Neural cell (in vitro differentiated cells): Measurements from ENCODE around the gene AMFR. TPM values are rescaled to one million over a fixed set of nuclear protein-coding genes. Genes with fewer than 3 reads are reported as not detected.

Experiments used
- H2AFZ ChIP-seq: fragments of 200-600, 300-800 bp; sonication (generic), shearing (Covaris generic); 2 replicates; pipeline ENCODE4 v1.6.0; 2014; ENCODE audit warnings: low read depth, mild to moderate bottlenecking, antibody characterized with exemption, low read length, moderate library complexity
- H3F3A ChIP-seq: fragments of 200-600 bp; shearing (Covaris generic); 2 replicates; pipeline ENCODE4 v1.6.1; 2016; ENCODE audit warnings: mild to moderate bottlenecking, moderate library complexity, mixed read lengths, antibody characterized with exemption, low read length; ENCODE audit not compliant: insufficient read depth, poor library complexity, severe bottlenecking
- H3K27ac ChIP-seq: fragments of 200-600, 300-800 bp; sonication (generic), shearing (Covaris generic); 2 replicates; pipeline ENCODE4 v1.5.1; 2014; ENCODE audit warnings: mild to moderate bottlenecking, low read length, moderate library complexity
- H3K27me3 ChIP-seq: fragments of 300-800, 200-600 bp; sonication (generic), shearing (Covaris generic); 2 replicates; pipeline ENCODE4 v1.6.0; 2014; ENCODE audit warnings: mild to moderate bottlenecking, low read depth, low read length, moderate library complexity; ENCODE audit not compliant: insufficient read depth
- H3K36me3 ChIP-seq: fragments of 300-800, 200-600 bp; sonication (generic), shearing (Covaris generic); 2 replicates; pipeline ENCODE4 v1.5.1; 2014; ENCODE audit warnings: mild to moderate bottlenecking, antibody characterized with exemption, low read length, moderate library complexity; ENCODE audit not compliant: insufficient read depth
- H3K4me2 ChIP-seq: fragments of 300-800, 200-600 bp; sonication (generic), shearing (Covaris generic); 2 replicates; pipeline ENCODE4 v1.6.0; 2014; ENCODE audit warnings: mild to moderate bottlenecking, low read length
- H3K4me3 ChIP-seq: fragments of 300-800, 200-600 bp; sonication (generic), shearing (Covaris generic); 2 replicates; pipeline ENCODE4 v1.5.1; 2014; ENCODE audit warnings: mild to moderate bottlenecking, low read length, moderate library complexity
- H3K79me2 ChIP-seq: fragments of 200-600 bp; shearing (Covaris generic); replicated peaks from 2 replicates; pipeline ENCODE4 v1.6.0; 2014; ENCODE audit warnings: mild to moderate bottlenecking, low read length, moderate library complexity; ENCODE audit not compliant: insufficient read depth
- H3K9ac ChIP-seq: fragments of 300-800, 200-600 bp; sonication (generic), shearing (Covaris generic); 2 replicates; pipeline ENCODE4 v1.6.1; 2016; ENCODE audit warnings: mild to moderate bottlenecking, low read length, mixed read lengths
- H3K9me2 ChIP-seq: fragments of 200-600 bp; shearing (Covaris generic); 2 replicates; pipeline ENCODE4 v1.6.1; 2016; ENCODE audit warnings: mild to moderate bottlenecking, low read length, mixed read lengths; ENCODE audit not compliant: insufficient read depth
- H3K9me3 ChIP-seq: fragments of 200-600, 300-800 bp; sonication (generic), shearing (Covaris generic); 2 replicates; pipeline ENCODE4 v1.6.1; 2016; ENCODE audit warnings: mild to moderate bottlenecking, mixed run types, low read length, moderate library complexity, mixed read lengths
- H4K20me1 ChIP-seq: fragments of 200-600 bp; shearing (Covaris generic); 2 replicates; pipeline ENCODE4 v1.6.1; 2016; ENCODE audit warnings: mild to moderate bottlenecking, mixed run types; ENCODE audit not compliant: insufficient read depth
- EP300 ChIP-seq: fragments of 450-650 bp; conservative IDR thresholded peaks from 2 replicates; pipeline ENCODE4 v1.6.1; 2014; ENCODE audit warnings: antibody characterized with exemption, mild to moderate bottlenecking, moderate library complexity; ENCODE audit not compliant: poor library complexity, severe bottlenecking
- EZH2 ChIP-seq: fragments of 200-600, 300-800 bp; shearing (Covaris generic), sonication (generic); IDR thresholded peaks from 2 replicates; pipeline ENCODE4 v1.6.1; 2014; ENCODE audit warnings: antibody characterized with exemption, low read length, borderline replicate concordance, mild to moderate bottlenecking; ENCODE audit not compliant: insufficient read depth, poor library complexity, severe bottlenecking
- MXI1 ChIP-seq: fragments of 450-650 bp; conservative IDR thresholded peaks from 2 replicates; pipeline ENCODE4 v1.6.1; 2014; ENCODE audit warnings: antibody characterized with exemption, mild to moderate bottlenecking; ENCODE audit not compliant: poor library complexity, severe bottlenecking
- POLR2AphosphoS5 ChIP-seq: IDR thresholded peaks from 2 replicates; pipeline ENCODE4 v1.6.1; 2012
- RAD21 ChIP-seq: fragments of 450-650 bp; conservative IDR thresholded peaks from 2 replicates; pipeline ENCODE4 v1.6.1; 2014; ENCODE audit warnings: antibody characterized with exemption, mild to moderate bottlenecking, moderate library complexity
- REST ChIP-seq: IDR thresholded peaks from 2 replicates; pipeline ENCODE4 v1.6.1; 2012; ENCODE audit warnings: borderline replicate concordance
- SMC3 ChIP-seq: fragments of 450-650 bp; conservative IDR thresholded peaks from 2 replicates; pipeline ENCODE4 v1.6.1; 2014; ENCODE audit warnings: antibody characterized with exemption, mild to moderate bottlenecking, moderate library complexity; ENCODE audit not compliant: poor library complexity
- TAF1 ChIP-seq: IDR thresholded peaks from 2 replicates; pipeline ENCODE4 v1.6.1; 2012; ENCODE audit warnings: low read depth
- polyA plus RNA-seq: library from polyadenylated mRNA; depleted of rRNA; stranded (reverse); fragments of >200 nt; gene quantifications from 2 replicates; pipeline ENCODE4 v1.2.3, GENCODE V29; 2014
- TF ChIP-seq, protein P1 (sequence below): fragments of 450-650 bp; IDR thresholded peaks from 2 replicates; pipeline ENCODE4 v1.5.1; 2014; ENCODE audit warnings: antibody characterized with exemption, mild to moderate bottlenecking, moderate library complexity; ENCODE audit not compliant: poor library complexity, severe bottlenecking

AMFR gene
- polyA plus RNA-seq, 1 donor from 2014 or later, result 101 TPM

DNA sequence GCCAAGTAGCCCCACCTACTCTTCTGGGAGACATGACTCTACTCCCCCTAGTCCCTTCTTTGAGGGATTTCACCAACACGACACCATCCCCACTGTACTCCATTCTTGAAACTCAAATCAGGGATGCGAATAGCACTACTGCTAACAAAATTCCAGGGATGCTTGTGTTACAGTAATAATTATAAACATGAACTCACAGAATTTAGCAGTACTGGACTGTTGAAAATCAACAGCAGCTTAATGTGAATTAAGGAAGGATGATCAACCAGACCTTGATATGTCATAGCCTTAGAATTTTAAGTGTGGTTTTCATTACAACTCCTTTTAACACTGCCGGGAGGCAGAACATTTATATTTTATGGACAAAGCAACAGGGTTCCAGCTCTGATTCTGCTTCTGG is 37.9 kb downstream of the AMFR start:
- no peak for TF ChIP-seq RAD21
- TF ChIP-seq REST, result no peak
- TF ChIP-seq, protein P1, sequence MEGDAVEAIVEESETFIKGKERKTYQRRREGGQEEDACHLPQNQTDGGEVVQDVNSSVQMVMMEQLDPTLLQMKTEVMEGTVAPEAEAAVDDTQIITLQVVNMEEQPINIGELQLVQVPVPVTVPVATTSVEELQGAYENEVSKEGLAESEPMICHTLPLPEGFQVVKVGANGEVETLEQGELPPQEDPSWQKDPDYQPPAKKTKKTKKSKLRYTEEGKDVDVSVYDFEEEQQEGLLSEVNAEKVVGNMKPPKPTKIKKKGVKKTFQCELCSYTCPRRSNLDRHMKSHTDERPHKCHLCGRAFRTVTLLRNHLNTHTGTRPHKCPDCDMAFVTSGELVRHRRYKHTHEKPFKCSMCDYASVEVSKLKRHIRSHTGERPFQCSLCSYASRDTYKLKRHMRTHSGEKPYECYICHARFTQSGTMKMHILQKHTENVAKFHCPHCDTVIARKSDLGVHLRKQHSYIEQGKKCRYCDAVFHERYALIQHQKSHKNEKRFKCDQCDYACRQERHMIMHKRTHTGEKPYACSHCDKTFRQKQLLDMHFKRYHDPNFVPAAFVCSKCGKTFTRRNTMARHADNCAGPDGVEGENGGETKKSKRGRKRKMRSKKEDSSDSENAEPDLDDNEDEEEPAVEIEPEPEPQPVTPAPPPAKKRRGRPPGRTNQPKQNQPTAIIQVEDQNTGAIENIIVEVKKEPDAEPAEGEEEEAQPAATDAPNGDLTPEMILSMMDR, result no peak
- TF ChIP-seq MXI1, result no peak
- no peak for TF ChIP-seq TAF1
- no peak for TF ChIP-seq EP300
- TF ChIP-seq POLR2AphosphoS5, result no peak
- no peak for TF ChIP-seq SMC3
- no peak for TF ChIP-seq EZH2
- no peak overlapping the region for H3K4me3 ChIP-seq
- H3K9me3 ChIP-seq, result no peaks in the 10 kb centered on the region
- no peak overlapping the region for H2AFZ ChIP-seq
- no peak overlapping the region for H3K4me2 ChIP-seq
- no peaks in the 10 kb centered on the region for H3K79me2 ChIP-seq
- no peaks in the 10 kb centered on the region for H3K27me3 ChIP-seq
- H3K9ac ChIP-seq, result no peak overlapping the region
- H3K27ac ChIP-seq, result no peak overlapping the region
- peaks cover 13% of the 10 kb centered on the region for H3K36me3 ChIP-seq
- H3K9me2 ChIP-seq, result no peaks in the 10 kb centered on the region
- H3F3A ChIP-seq, result no peaks in the 10 kb centered on the region
- no peaks in the 10 kb centered on the region for H4K20me1 ChIP-seq

GRCh38 chr16:56384074-56384721 is 41.1 kb downstream of the AMFR start:
- Histone ChIP-seq H3K27me3 (no peaks in the 10 kb centered on the region), H3K9me3 (peaks cover 6% of the 10 kb centered on the region), H3K36me3 (peaks cover 30% of the 10 kb centered on the region), H3K79me2 (no peaks in the 10 kb centered on the region), H2AFZ (no peak overlapping the region), H3K27ac (no peak overlapping the region), H3K4me3 (no peak overlapping the region), H3K9ac (no peak overlapping the region), H3F3A (no peaks in the 10 kb centered on the region), H4K20me1 (no peaks in the 10 kb centered on the region), H3K4me2 (no peak overlapping the region), H3K9me2 (no peaks in the 10 kb centered on the region)
- TF ChIP-seq EZH2 (no peak), TAF1 (no peak), EP300 (no peak), REST (no peak), RAD21 (no peak), POLR2AphosphoS5 (no peak), SMC3 (no peak), MXI1 (no peak)
- TF ChIP-seq, protein P1, result no peak
